ENCODE measurements around the gene AURKA. TPM values are rescaled to one million over a fixed set of nuclear protein-coding genes. Genes with fewer than 3 reads are reported as not detected.

The AURKA gene
- total and polyA plus RNA-seq, 9 of the 15 experiments (the other 6 are each of a cell fraction or from before 2014, with no cell fraction given) = 72.7 to 162 (median 113) TPM

- TF ChIP-seq, protein P1, sequence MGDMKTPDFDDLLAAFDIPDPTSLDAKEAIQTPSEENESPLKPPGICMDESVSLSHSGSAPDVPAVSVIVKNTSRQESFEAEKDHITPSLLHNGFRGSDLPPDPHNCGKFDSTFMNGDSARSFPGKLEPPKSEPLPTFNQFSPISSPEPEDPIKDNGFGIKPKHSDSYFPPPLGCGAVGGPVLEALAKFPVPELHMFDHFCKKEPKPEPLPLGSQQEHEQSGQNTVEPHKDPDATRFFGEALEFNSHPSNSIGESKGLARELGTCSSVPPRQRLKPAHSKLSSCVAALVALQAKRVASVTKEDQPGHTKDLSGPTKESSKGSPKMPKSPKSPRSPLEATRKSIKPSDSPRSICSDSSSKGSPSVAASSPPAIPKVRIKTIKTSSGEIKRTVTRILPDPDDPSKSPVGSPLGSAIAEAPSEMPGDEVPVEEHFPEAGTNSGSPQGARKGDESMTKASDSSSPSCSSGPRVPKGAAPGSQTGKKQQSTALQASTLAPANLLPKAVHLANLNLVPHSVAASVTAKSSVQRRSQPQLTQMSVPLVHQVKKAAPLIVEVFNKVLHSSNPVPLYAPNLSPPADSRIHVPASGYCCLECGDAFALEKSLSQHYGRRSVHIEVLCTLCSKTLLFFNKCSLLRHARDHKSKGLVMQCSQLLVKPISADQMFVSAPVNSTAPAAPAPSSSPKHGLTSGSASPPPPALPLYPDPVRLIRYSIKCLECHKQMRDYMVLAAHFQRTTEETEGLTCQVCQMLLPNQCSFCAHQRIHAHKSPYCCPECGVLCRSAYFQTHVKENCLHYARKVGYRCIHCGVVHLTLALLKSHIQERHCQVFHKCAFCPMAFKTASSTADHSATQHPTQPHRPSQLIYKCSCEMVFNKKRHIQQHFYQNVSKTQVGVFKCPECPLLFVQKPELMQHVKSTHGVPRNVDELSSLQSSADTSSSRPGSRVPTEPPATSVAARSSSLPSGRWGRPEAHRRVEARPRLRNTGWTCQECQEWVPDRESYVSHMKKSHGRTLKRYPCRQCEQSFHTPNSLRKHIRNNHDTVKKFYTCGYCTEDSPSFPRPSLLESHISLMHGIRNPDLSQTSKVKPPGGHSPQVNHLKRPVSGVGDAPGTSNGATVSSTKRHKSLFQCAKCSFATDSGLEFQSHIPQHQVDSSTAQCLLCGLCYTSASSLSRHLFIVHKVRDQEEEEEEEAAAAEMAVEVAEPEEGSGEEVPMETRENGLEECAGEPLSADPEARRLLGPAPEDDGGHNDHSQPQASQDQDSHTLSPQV (IDR thresholded peaks at IDR 0.05) = peak; percentile 60
- TF ChIP-seq NFYB (IDR thresholded peaks at IDR 0.05; ENCODE audit: extremely low read depth, insufficient read length) (peak; percentile 90), ZSCAN29 (IDR thresholded peaks at IDR 0.05) (no peak; the same call in 1 of the 2 replicates), ARHGAP35 (IDR thresholded peaks at IDR 0.05; ENCODE audit: partially characterized antibody) (no peak), JUND (IDR thresholded peaks at IDR 0.05; ENCODE audit: borderline replicate concordance, low read depth, low read length) (peak; percentile 92), JUND (tag; IDR thresholded peaks at IDR 0.05; ENCODE audit: borderline replicate concordance, low read depth, low read length) (peak; percentile 92; the same call in 2 of the 3 replicates), CHD2 (IDR thresholded peaks at IDR 0.05; ENCODE audit: low read depth, low read length) (peak; percentile 19; the same call in 1 of the 2 replicates), MXI1 (IDR thresholded peaks at IDR 0.05; ENCODE audit: low read depth, low read length) (peak; percentile 94), MAFG (tag; conservative IDR thresholded peaks at IDR 0.05) (no peak), SIRT6 (IDR thresholded peaks at IDR 0.05; ENCODE audit: low read depth, low read length) (no peak), PHF20 (IDR thresholded peaks at IDR 0.05; ENCODE audit: partially characterized antibody) (peak; percentile 91), CBX8 (IDR thresholded peaks at IDR 0.05; ENCODE audit: borderline replicate concordance, extremely low read depth, low read depth, low read length, poor library complexity, severe bottlenecking) (no peak), SOX6 (IDR thresholded peaks at IDR 0.05) (0 out of 2 replicates have a peak, but pooled peaks have one; percentile 54), TEAD1 (CRISPR knock-in tag; IDR thresholded peaks at IDR 0.05) (peak; percentile 5 to 64; a peak in 2 of 4 replicates), ZNF77 (CRISPR knock-in tag; IDR thresholded peaks at IDR 0.05) (no peak), BRD9 (IDR thresholded peaks at IDR 0.05; ENCODE audit: low read depth, partially characterized antibody) (peak; percentile 56)
Observed at GRCh38 chr20:56392132-56392880, at the start of gene AURKA, which contains the start of gene CSTF1 (continued).

Data from K562 (cell line).